Activated CD4-positive, alpha-beta T cell treated with anti-CD3 and anti-CD28 coated beads, Interleukin-2, amount 50 U/mL, for 1 hour (primary cell): ENCODE data around the gene MCHR2.

Source experiments
- DNase-seq: peaks from one replicate; pipeline ENCODE4 v3.0.0-alpha.2; 2020

MCHR2 gene

GRCh38 chr6:99901596-99902384 is 92.2 kb downstream of the MCHR2 start:
- no peak for DNase-seq

- no peak for DNase-seq
These were observed 99.2 kb downstream of the MCHR2 start for GRCh38 chr6:99894815-99895214.

GRCh38 chr6:99887066-99887465 is 107.0 kb downstream of the MCHR2 start:
- DNase-seq, result no peak

GRCh38 chr6:99885051-99885450 is 109.0 kb downstream of the MCHR2 start:
- DNase-seq, result no peak

- no peak for DNase-seq
These were observed 111.8 kb downstream of the MCHR2 start for GRCh38 chr6:99882128-99882702.

GRCh38 chr6:99879431-99879830 is 114.6 kb downstream of the MCHR2 start:
- DNase-seq, result no peak

- no peak for DNase-seq
These were observed 119.0 kb downstream of the MCHR2 start for GRCh38 chr6:99875068-99875467.

GRCh38 chr6:99873084-99873483 is 120.9 kb downstream of the MCHR2 start:
- no peak for DNase-seq

GRCh38 chr6:99871641-99872040 is 122.4 kb downstream of the MCHR2 start:
- no peak for DNase-seq
